HEK293 (cell line): Measurements from ENCODE around the gene CSNK1A1L.

Source experiments
- CTCF ChIA-PET: fragments of 350-600 bp; formaldehyde crosslinking; extraction: SDS; loops from one replicate; lab custom pipeline; 2021; ENCODE audit warnings: antibody characterized with exemption; lab: Yijun Ruan, JAX
- POLR2A ChIA-PET: fragments of 300-600 bp; formaldehyde crosslinking; extraction: SDS; loops from one replicate; lab custom pipeline; 2020; ENCODE audit warnings: antibody characterized with exemption, inconsistent platforms; lab: Yijun Ruan, JAX
- H3K27ac ChIP-seq: fragments of 200-500 bp; sonication (Bioruptor generic); 2 replicates; pipeline ENCODE4 v1.5.1; 2014; ENCODE audit warnings: low read depth, low read length, control low read depth, inconsistent platforms; ENCODE audit errors: extremely low read depth
- H3K36me3 ChIP-seq, 2 experiments: fragments of 200-500 bp in 1 of 2; sonication (Bioruptor generic) in 1 of 2; 1 replicate in 1 of 2; 2 replicates in 1 of 2; pipeline ENCODE4 v1.5.1; 2014 to 2017; ENCODE audit warnings: inconsistent platforms in 2 of 2, low read length in 2 of 2; ENCODE audit not compliant: control insufficient read depth in 2 of 2, insufficient read depth in 1 of 2
- H3K4me1 ChIP-seq: fragments of 200-500 bp; sonication (Bioruptor generic); 2 replicates; pipeline ENCODE4 v1.5.1; 2014; ENCODE audit warnings: mild to moderate bottlenecking, low read length, inconsistent platforms; ENCODE audit not compliant: control insufficient read depth, insufficient read depth
- H3K4me3 ChIP-seq: 2 replicates; pipeline ENCODE4 v1.5.1; 2011; ENCODE audit warnings: low read depth, mild to moderate bottlenecking, control low read depth, low read length, moderate library complexity
- H3K9me3 ChIP-seq: fragments of 200-500 bp; sonication (Bioruptor generic); 2 replicates; pipeline ENCODE4 v1.5.1; 2014; ENCODE audit warnings: low read depth, low read length, inconsistent platforms; ENCODE audit not compliant: control insufficient read depth, insufficient read depth
- KLF10 ChIP-seq: fragments of 450-650 bp; IDR thresholded peaks from 2 replicates; pipeline ENCODE4 v1.5.1; 2018; ENCODE audit warnings: missing biosample characterization, mild to moderate bottlenecking, missing genetic modification characterization
- KLF16 ChIP-seq: fragments of 450-650 bp; formaldehyde crosslinking; IDR thresholded peaks from 2 replicates; pipeline ENCODE4 v1.5.1; 2017; ENCODE audit warnings: missing biosample characterization, missing genetic modification characterization
- KLF9 ChIP-seq: fragments of 450-650 bp; formaldehyde crosslinking; IDR thresholded peaks from 2 replicates; pipeline ENCODE4 v1.5.1; 2016; ENCODE audit warnings: missing biosample characterization, missing genetic modification characterization, low read depth
- PRDM4 ChIP-seq: fragments of 450-650 bp; formaldehyde crosslinking; IDR thresholded peaks from 2 replicates; pipeline ENCODE4 v1.5.1; 2017; ENCODE audit warnings: missing biosample characterization, missing genetic modification characterization
- RBAK ChIP-seq: fragments of 450-650 bp; formaldehyde crosslinking; IDR thresholded peaks from 2 replicates; pipeline ENCODE4 v1.5.1; 2016; ENCODE audit warnings: missing biosample characterization, missing genetic modification characterization
- SALL2 ChIP-seq: fragments of 450-650 bp; formaldehyde crosslinking; IDR thresholded peaks from 2 replicates; pipeline ENCODE4 v1.5.0; 2017; ENCODE audit warnings: missing biosample characterization, mild to moderate bottlenecking, missing genetic modification characterization, borderline replicate concordance
- SCRT2 ChIP-seq: fragments of 450-650 bp; formaldehyde crosslinking; IDR thresholded peaks from 2 replicates; pipeline ENCODE4 v1.5.1; 2016; ENCODE audit warnings: missing biosample characterization, missing genetic modification characterization
- SP2 ChIP-seq: fragments of 450-650 bp; formaldehyde crosslinking; IDR thresholded peaks from 2 replicates; pipeline ENCODE4 v1.5.1; 2016; ENCODE audit warnings: missing biosample characterization, missing genetic modification characterization
- ZBTB48 ChIP-seq: fragments of 450-650 bp; formaldehyde crosslinking; IDR thresholded peaks from 2 replicates; pipeline ENCODE4 v1.5.1; 2016; ENCODE audit warnings: missing biosample characterization, missing genetic modification characterization
- ZBTB8A ChIP-seq: fragments of 450-650 bp; formaldehyde crosslinking; IDR thresholded peaks from 2 replicates; pipeline ENCODE4 v1.5.1; 2016; ENCODE audit warnings: missing biosample characterization, missing genetic modification characterization
- ZFP41 ChIP-seq: fragments of 450-650 bp; formaldehyde crosslinking; IDR thresholded peaks from 2 replicates; pipeline ENCODE4 v1.5.1; 2016; ENCODE audit warnings: missing biosample characterization, missing genetic modification characterization, borderline replicate concordance
- ZFP69B ChIP-seq: fragments of 450-650 bp; formaldehyde crosslinking; IDR thresholded peaks from 2 replicates; pipeline ENCODE4 v1.5.1; 2016; ENCODE audit warnings: missing biosample characterization, missing genetic modification characterization
- ZNF121 ChIP-seq: fragments of 450-650 bp; formaldehyde crosslinking; IDR thresholded peaks from 2 replicates; pipeline ENCODE4 v1.5.1; 2016; ENCODE audit warnings: missing biosample characterization, missing genetic modification characterization
- ZNF16 ChIP-seq: fragments of 450-650 bp; formaldehyde crosslinking; IDR thresholded peaks from 2 replicates; pipeline ENCODE4 v1.5.1; 2016; ENCODE audit warnings: low read depth, missing biosample characterization, missing genetic modification characterization
- ZNF23 ChIP-seq: fragments of 450-650 bp; formaldehyde crosslinking; IDR thresholded peaks from 2 replicates; pipeline ENCODE4 v1.5.1; 2016; ENCODE audit warnings: missing biosample characterization, missing genetic modification characterization, borderline replicate concordance
- ZNF354C ChIP-seq: fragments of 450-650 bp; formaldehyde crosslinking; IDR thresholded peaks from 2 replicates; pipeline ENCODE4 v1.5.1; 2016; ENCODE audit warnings: missing biosample characterization, missing genetic modification characterization, low read depth, borderline replicate concordance
- ZNF37A ChIP-seq: fragments of 450-650 bp; IDR thresholded peaks from 2 replicates; pipeline ENCODE4 v1.5.1; 2018; ENCODE audit warnings: missing biosample characterization, missing genetic modification characterization
- ZNF416 ChIP-seq: fragments of 450-650 bp; formaldehyde crosslinking; IDR thresholded peaks from 2 replicates; pipeline ENCODE4 v1.5.1; 2016; ENCODE audit warnings: missing biosample characterization, missing genetic modification characterization
- ZNF423 ChIP-seq: fragments of 450-650 bp; formaldehyde crosslinking; IDR thresholded peaks from 2 replicates; pipeline ENCODE4 v1.5.1; 2016; ENCODE audit warnings: missing biosample characterization, missing genetic modification characterization
- ZNF426 ChIP-seq: fragments of 450-650 bp; formaldehyde crosslinking; IDR thresholded peaks from 2 replicates; pipeline ENCODE4 v1.5.1; 2017; ENCODE audit warnings: missing biosample characterization, missing genetic modification characterization, mild to moderate bottlenecking, inconsistent platforms, moderate library complexity
- ZNF433 ChIP-seq: fragments of 450-650 bp; formaldehyde crosslinking; IDR thresholded peaks from 2 replicates; pipeline ENCODE4 v1.5.1; 2016; ENCODE audit warnings: missing biosample characterization, missing genetic modification characterization, low read depth
- ZNF473 ChIP-seq: fragments of 450-650 bp; formaldehyde crosslinking; IDR thresholded peaks from 2 replicates; pipeline ENCODE4 v1.5.1; 2017; ENCODE audit warnings: missing biosample characterization, missing genetic modification characterization
- ZNF555 ChIP-seq: fragments of 450-650 bp; formaldehyde crosslinking; conservative IDR thresholded peaks from 2 replicates; pipeline ENCODE4 v1.5.1; 2017; ENCODE audit warnings: missing biosample characterization, mild to moderate bottlenecking, missing genetic modification characterization, inconsistent platforms
- ZNF600 ChIP-seq: fragments of 450-650 bp; formaldehyde crosslinking; IDR thresholded peaks from 2 replicates; pipeline ENCODE4 v1.5.1; 2016; ENCODE audit warnings: missing biosample characterization, missing genetic modification characterization
- ZNF610 ChIP-seq: fragments of 450-650 bp; formaldehyde crosslinking; IDR thresholded peaks from 2 replicates; pipeline ENCODE4 v1.5.1; 2016; ENCODE audit warnings: missing biosample characterization, missing genetic modification characterization, borderline replicate concordance
- ZNF626 ChIP-seq: fragments of 450-650 bp; sonication (Bioruptor Pico); formaldehyde crosslinking; IDR thresholded peaks from 2 replicates; pipeline ENCODE4 v1.5.1; 2018; ENCODE audit warnings: missing biosample characterization, missing genetic modification characterization, inconsistent platforms
- ZNF692 ChIP-seq: fragments of 450-650 bp; formaldehyde crosslinking; IDR thresholded peaks from 2 replicates; pipeline ENCODE4 v1.5.1; 2016; ENCODE audit warnings: missing biosample characterization, missing genetic modification characterization
- ZNF701 ChIP-seq: fragments of 450-650 bp; formaldehyde crosslinking; IDR thresholded peaks from 2 replicates; pipeline ENCODE4 v1.5.1; 2016; ENCODE audit warnings: missing biosample characterization, missing genetic modification characterization
- ZNF785 ChIP-seq: fragments of 450-650 bp; formaldehyde crosslinking; IDR thresholded peaks from 2 replicates; pipeline ENCODE4 v1.5.1; 2016; ENCODE audit warnings: missing biosample characterization, missing genetic modification characterization
- ZSCAN18 ChIP-seq: fragments of 450-650 bp; formaldehyde crosslinking; IDR thresholded peaks from 2 replicates; pipeline ENCODE4 v1.5.1; 2016; ENCODE audit warnings: missing biosample characterization, missing genetic modification characterization
- ZSCAN30 ChIP-seq: fragments of 450-650 bp; IDR thresholded peaks from 2 replicates; pipeline ENCODE4 v1.5.1; 2018; ENCODE audit warnings: missing biosample characterization, mild to moderate bottlenecking, missing genetic modification characterization, moderate library complexity

CSNK1A1L gene

GRCh38 chr13:37094840-37095239, 10.6 kb downstream of the CSNK1A1L start:
- no peak overlapping the region for H3K4me3 ChIP-seq
- no peaks in the 10 kb centered on the region for H3K4me1 ChIP-seq
- ChIA-PET POLR2A (no interaction called here), CTCF (no interaction called here)
- no peaks in the 10 kb centered on the region for H3K9me3 ChIP-seq
- H3K27ac ChIP-seq: no peak overlapping the region
- no peak for TF ChIP-seq ZBTB48 (tag by site-specific recombination)
- no peak for TF ChIP-seq ZNF555
- no peak for TF ChIP-seq KLF9 (tag by site-specific recombination)
- no peak for TF ChIP-seq ZNF423 (tag by site-specific recombination)
- no peak for TF ChIP-seq RBAK (tag by site-specific recombination)
- no peak for TF ChIP-seq KLF10
- no peak for TF ChIP-seq SALL2
- no peak for TF ChIP-seq ZNF610 (tag by site-specific recombination)
- TF ChIP-seq ZNF16 (tag by site-specific recombination): no peak
- no peak for TF ChIP-seq ZNF426 (tag by site-specific recombination)
- no peak for TF ChIP-seq ZBTB8A (tag by site-specific recombination)
- no peak for TF ChIP-seq ZSCAN30
- TF ChIP-seq ZFP69B (tag by site-specific recombination): no peak
- H3K36me3 ChIP-seq: no peaks in the 10 kb centered on the region

- H3K4me1 ChIP-seq: no peaks in the 10 kb centered on the region
- no peaks in the 10 kb centered on the region for H3K36me3 ChIP-seq
- ChIA-PET CTCF (no interaction called here), POLR2A (no interaction called here)
- no peak overlapping the region for H3K27ac ChIP-seq
- no peak overlapping the region for H3K4me3 ChIP-seq
- TF ChIP-seq ZFP41 (no peak), ZNF354C (tag by site-specific recombination) (no peak), ZNF701 (tag by site-specific recombination) (no peak), SCRT2 (tag by site-specific recombination) (no peak)
- H3K9me3 ChIP-seq: no peaks in the 10 kb centered on the region
These were observed 11.4 kb downstream of the CSNK1A1L start for GRCh38 chr13:37094099-37094498.

GRCh38 chr13:37091835-37092234, 13.6 kb downstream of the CSNK1A1L start:
- ChIA-PET CTCF (no interaction called here), POLR2A (no interaction called here)
- TF ChIP-seq ZNF785 (no peak), ZNF121 (tag by site-specific recombination) (no peak), ZNF692 (tag by site-specific recombination) (no peak), ZNF473 (tag by site-specific recombination) (no peak), ZNF37A (no peak), ZSCAN18 (no peak), PRDM4 (tag by site-specific recombination) (no peak), SP2 (tag by site-specific recombination) (no peak), ZNF600 (no peak), ZFP69B (tag by site-specific recombination) (no peak), ZNF23 (no peak), ZNF433 (tag by site-specific recombination) (no peak), ZNF610 (tag by site-specific recombination) (no peak), KLF16 (tag by site-specific recombination) (no peak), ZNF416 (tag by site-specific recombination) (no peak), ZNF626 (tag by site-specific recombination) (no peak)

More at GRCh38 chr13:37091835-37092234, 13.6 kb downstream of the CSNK1A1L start:
- Histone ChIP-seq H3K27ac (no peak overlapping the region), H3K9me3 (no peaks in the 10 kb centered on the region), H3K36me3 (no peaks in the 10 kb centered on the region), H3K4me1 (no peaks in the 10 kb centered on the region), H3K4me3 (no peak overlapping the region)
